HCT116 (cell line): ENCODE results near the gene UMAD1. TPM values are rescaled to one million over a fixed set of nuclear protein-coding genes. Genes with fewer than 3 reads are reported as not detected.

Experiments used
- ATAC-seq: fragments of 200-7000 bp; cut with Tn5 transposase; 2 replicates; pipeline ENCODE4 v1.9.1; 2020; ENCODE audit warnings: mild to moderate bottlenecking, moderate library complexity
- BruUV-seq: library from RNA; stranded (reverse); fragments of 400-500 nt; replicated peaks from 2 replicates; lab custom pipeline; 2021; lab: Mats Ljungman, UMichigan
- CTCF ChIA-PET: fragments of 300-600 bp; sonication (Branson Sonifier 250); formaldehyde crosslinking; loops from one replicate; lab custom pipeline; 2021; ENCODE audit warnings: antibody characterized with exemption; lab: Charles Lee
- POLR2A ChIA-PET: fragments of 300-600, 350-600 bp; sonication (Branson Sonifier 250); formaldehyde crosslinking; loops from one replicate; lab custom pipeline; 2021; ENCODE audit warnings: antibody characterized with exemption; lab: Charles Lee
- RAD21 ChIA-PET, 2 experiments: fragments of 300-600 bp; sonication (Branson Sonifier 250); formaldehyde crosslinking; loops; one replicate each; lab custom pipeline; 2023; ENCODE audit warnings: low total read pairs in 2 of 2; ENCODE audit not compliant: uncharacterized antibody in 2 of 2, unreplicated experiment in 2 of 2, low non-redundant PET in 1 of 2; lab: Charles Lee
- DNase-seq: peaks from one replicate; pipeline ENCODE4 v3.0.0-alpha.2; 2010; ENCODE audit warnings: low read depth, low spot score
- H2AFZ ChIP-seq: fragments of 200-600 bp; shearing (Covaris generic), sonication (generic); 2 replicates; pipeline ENCODE4 v1.6.1; 2017; ENCODE audit warnings: low read depth, mixed run types, mixed read lengths, antibody characterized with exemption, low read length; ENCODE audit not compliant: poor library complexity, severe bottlenecking
- H3K27ac ChIP-seq: 2 replicates; pipeline ENCODE4 v1.5.1; 2012; ENCODE audit warnings: low read depth, low read length
- H3K27me3 ChIP-seq: fragments of 200-600 bp; sonication (generic); 2 replicates; pipeline ENCODE4 v1.6.1; 2016; ENCODE audit warnings: mixed run types, low read length, mixed read lengths; ENCODE audit not compliant: insufficient read depth
- H3K36me3 ChIP-seq, 2 experiments: fragments of 200-500 bp in 1 of 2; fragments of 200-600 bp in 1 of 2; sonication (Bioruptor generic) in 1 of 2; sonication (generic) in 1 of 2; 2 replicates each; pipeline versions ENCODE4 v1.5.1 to v1.6.1; 2014 to 2016; ENCODE audit warnings: low read length in 2 of 2, inconsistent platforms in 1 of 2, mixed read lengths in 1 of 2, mixed run types in 1 of 2; ENCODE audit not compliant: insufficient read depth in 2 of 2, control insufficient read depth in 1 of 2
- H3K4me1 ChIP-seq, 2 experiments: fragments of 200-600 bp in 1 of 2; sonication (generic) in 1 of 2; 2 replicates each; pipeline versions ENCODE4 v1.5.1 to v1.6.1; 2012 to 2017; ENCODE audit warnings: low read length in 2 of 2, inconsistent platforms in 1 of 2, mild to moderate bottlenecking in 1 of 2, mixed read lengths in 1 of 2, mixed run types in 1 of 2, moderate library complexity in 1 of 2; ENCODE audit not compliant: insufficient read depth in 2 of 2, control insufficient read depth in 1 of 2
- H3K4me2 ChIP-seq: fragments of 200-600 bp; sonication (generic); 2 replicates; pipeline ENCODE4 v1.6.1; 2017; ENCODE audit warnings: mixed run types, low read length, mixed read lengths
- H3K4me3 ChIP-seq, 2 experiments: fragments of 200-600 bp in 1 of 2; sonication (generic) in 1 of 2; replicated peaks in 1 of 2; 2 replicates each; pipeline ENCODE4 v1.5.1; 2011 to 2016; ENCODE audit warnings: low read length in 2 of 2, control low read depth in 1 of 2, low read depth in 1 of 2, mild to moderate bottlenecking in 1 of 2, mixed read lengths in 1 of 2, mixed run types in 1 of 2
- H3K79me2 ChIP-seq: fragments of 200-600 bp; sonication (generic); 2 replicates; pipeline ENCODE4 v1.6.1; 2017; ENCODE audit warnings: mild to moderate bottlenecking, mixed run types, low read length, moderate library complexity, mixed read lengths; ENCODE audit not compliant: insufficient read depth
- H3K9ac ChIP-seq: fragments of 200-600 bp; sonication (generic); 2 replicates; pipeline ENCODE4 v1.6.1; 2016; ENCODE audit warnings: low read length, mixed read lengths
- H3K9me2 ChIP-seq: fragments of 200-600 bp; sonication (generic), shearing (Covaris generic); 2 replicates; pipeline ENCODE4 v1.6.1; 2017; ENCODE audit warnings: mixed run types, mild to moderate bottlenecking, moderate library complexity; ENCODE audit not compliant: insufficient read depth
- H3K9me3 ChIP-seq, 2 experiments: fragments of 200-500 bp in 1 of 2; fragments of 200-600 bp in 1 of 2; sonication (Bioruptor generic) in 1 of 2; sonication (generic) in 1 of 2; 2 replicates each; pipeline ENCODE4 v1.6.1; 2014 to 2017; ENCODE audit warnings: low read length in 2 of 2, mixed read lengths in 2 of 2, inconsistent platforms in 1 of 2, low read depth in 1 of 2, mild to moderate bottlenecking in 1 of 2, mixed run types in 1 of 2, moderate library complexity in 1 of 2; ENCODE audit not compliant: control insufficient read depth in 1 of 2, insufficient read depth in 1 of 2
- H4K20me1 ChIP-seq: fragments of 200-600 bp; sonication (generic), shearing (Covaris generic); 2 replicates; pipeline ENCODE4 v1.6.1; 2017; ENCODE audit warnings: mixed run types, mild to moderate bottlenecking, moderate library complexity; ENCODE audit not compliant: insufficient read depth
- ATF3 ChIP-seq: IDR thresholded peaks from 2 replicates; pipeline ENCODE4 v1.6.1; 2012
- CBX3 ChIP-seq: IDR thresholded peaks from 2 replicates; pipeline ENCODE4 v1.6.1; 2012; ENCODE audit warnings: low read depth
- CEBPB ChIP-seq: IDR thresholded peaks from 2 replicates; pipeline ENCODE4 v1.6.1; 2012; ENCODE audit warnings: low read depth
- CTCF ChIP-seq, 3 experiments: fragments of 200-600 bp in 1 of 3; sonication (generic) in 1 of 3; IDR thresholded peaks in 2 of 3; conservative IDR thresholded peaks in 1 of 3; 2 replicates each; pipeline ENCODE4 v1.5.1; 2012 to 2017; ENCODE audit warnings: low read depth in 2 of 3, low read length in 2 of 3, antibody characterized with exemption in 1 of 3, borderline replicate concordance in 1 of 3, control low read depth in 1 of 3, mild to moderate bottlenecking in 1 of 3, mixed read lengths in 1 of 3, mixed run types in 1 of 3, moderate library complexity in 1 of 3; ENCODE audit not compliant: insufficient read depth in 1 of 3
- EGR1 ChIP-seq: IDR thresholded peaks from 2 replicates; pipeline ENCODE4 v1.6.1; 2012; ENCODE audit warnings: low read depth
- ELF1 ChIP-seq: IDR thresholded peaks from 2 replicates; pipeline ENCODE4 v1.6.1; 2012; ENCODE audit warnings: low read depth, borderline replicate concordance
- EZH2 ChIP-seq: fragments of 200-600 bp; sonication (generic); IDR thresholded peaks from 2 replicates; pipeline ENCODE4 v1.6.1; 2017; ENCODE audit warnings: antibody characterized with exemption, mixed run types
- EZH2phosphoT487 ChIP-seq: fragments of 200-600 bp; IDR thresholded peaks from 2 replicates; pipeline ENCODE4 v1.6.1; 2018; ENCODE audit warnings: antibody characterized with exemption, borderline replicate concordance
- FOSL1 ChIP-seq: IDR thresholded peaks from 2 replicates; pipeline ENCODE4 v1.6.1; 2012; ENCODE audit warnings: low read depth
- JUND ChIP-seq: IDR thresholded peaks from 2 replicates; pipeline ENCODE4 v1.6.1; 2012
- MAX ChIP-seq: IDR thresholded peaks from 2 replicates; pipeline ENCODE4 v1.6.1; 2012
- POLR2A ChIP-seq: IDR thresholded peaks from 2 replicates; pipeline ENCODE4 v1.7.0; 2011; ENCODE audit warnings: borderline replicate concordance; ENCODE audit not compliant: insufficient read depth, insufficient read length; ENCODE audit errors: extremely low read depth
- POLR2AphosphoS5 ChIP-seq: IDR thresholded peaks from 2 replicates; pipeline ENCODE4 v1.6.1; 2011; ENCODE audit warnings: mild to moderate bottlenecking, low read depth, low read length, moderate library complexity
- RAD21 ChIP-seq: IDR thresholded peaks from 2 replicates; pipeline ENCODE4 v1.6.1; 2012; ENCODE audit warnings: low read depth, mild to moderate bottlenecking
- REST ChIP-seq: IDR thresholded peaks from 2 replicates; pipeline ENCODE4 v1.6.1; 2012; ENCODE audit warnings: low read depth
- SIN3A ChIP-seq: IDR thresholded peaks from 2 replicates; pipeline ENCODE4 v1.6.1; 2012; ENCODE audit warnings: low read depth
- SP1 ChIP-seq: IDR thresholded peaks from 2 replicates; pipeline ENCODE4 v1.6.1; 2012; ENCODE audit warnings: low read depth
- SRF ChIP-seq: IDR thresholded peaks from 2 replicates; pipeline ENCODE4 v1.6.1; 2012; ENCODE audit warnings: low read depth
- YY1 ChIP-seq: IDR thresholded peaks from 2 replicates; pipeline ENCODE4 v1.6.1; 2011; ENCODE audit warnings: low read length, low read depth, moderate library complexity, mild to moderate bottlenecking; ENCODE audit not compliant: insufficient replicate concordance; ENCODE audit errors: extremely low read depth
- ZBTB33 ChIP-seq: IDR thresholded peaks from 2 replicates; pipeline ENCODE4 v1.6.1; 2011; ENCODE audit warnings: mild to moderate bottlenecking, low read length, moderate library complexity; ENCODE audit not compliant: insufficient replicate concordance; ENCODE audit errors: extremely low read depth
- ZFX ChIP-seq: fragments of 450-650 bp; IDR thresholded peaks from 2 replicates; pipeline ENCODE4 v1.6.1; 2017
- ZNF274 ChIP-seq: fragments of 200-500 bp; sonication (Bioruptor generic); IDR thresholded peaks from 2 replicates; pipeline ENCODE4 v1.6.1; 2014; ENCODE audit warnings: mild to moderate bottlenecking, low read depth, low read length, inconsistent platforms
- intact Hi-C: fragments of 100-400 bp; cut with micrococcal nuclease; formaldehyde crosslinking; loops from 2 replicates; pipeline ENCODE4 v1.10.0; 2022
- total RNA-seq: library from RNA; stranded (reverse); gene quantifications from one replicate; pipeline ENCODE4 v1.2.1, GENCODE V29; 2021; ENCODE audit not compliant: unreplicated experiment

The UMAD1 gene
- total RNA-seq, 1 experiment from 2014 or later: 12.7 TPM

- H3K79me2 ChIP-seq: no peaks in the 10 kb centered on the region
- H3K9me3 ChIP-seq: no peaks in the 10 kb centered on the region
- H3K27ac ChIP-seq: no peak overlapping the region
- no peaks in the 10 kb centered on the region for H3K27me3 ChIP-seq
- ChIA-PET POLR2A (no interaction called here), CTCF (interaction anchor here (1.0 kb wide), 1 partner anchor 41 kb away, joined by 3 read pairs; no protein-coding TSS in a partner anchor), RAD21 (interaction anchor here in 1 of 2 experiments (1.1 kb wide), 1 partner anchor 38 kb away, joined by 3 read pairs; no protein-coding TSS in a partner anchor)
- no peaks in the 10 kb centered on the region for H3K4me1 ChIP-seq
- H3K36me3 ChIP-seq: no peaks in the 10 kb centered on the region
- H3K9me2 ChIP-seq: no peaks in the 10 kb centered on the region
- no peak overlapping the region for H2AFZ ChIP-seq
- BruUV-seq: no TSS peak
- H3K4me2 ChIP-seq: no peak overlapping the region
- H3K9ac ChIP-seq: no peak overlapping the region
- intact Hi-C loops: no loop called here
- ATAC-seq (no peak), DNase-seq (peak; percentile 26)
- H3K4me3 ChIP-seq: no peak overlapping the region
- H4K20me1 ChIP-seq: no peaks in the 10 kb centered on the region
- TF ChIP-seq EZH2phosphoT487: no peak
- TF ChIP-seq POLR2AphosphoS5: no peak
- peak; percentile 68 for TF ChIP-seq CBX3
- no peak for TF ChIP-seq ZFX
- TF ChIP-seq SIN3A: no peak
- no peak for TF ChIP-seq CTCF (IDR thresholded peaks at IDR 0.05 in 2 of 3, conservative IDR thresholded peaks at IDR 0.05 in 1 of 3; ENCODE audit: borderline replicate concordance in 1 of 3, insufficient read depth in 1 of 3, low read depth in 2 of 3, low read length in 2 of 3)
- TF ChIP-seq EZH2: no peak
- no peak for TF ChIP-seq SP1
- peak; percentile 87 for TF ChIP-seq ATF3
- no peak for TF ChIP-seq REST
- no peak for TF ChIP-seq ZBTB33
- no peak for TF ChIP-seq ELF1
- TF ChIP-seq JUND: no peak
- TF ChIP-seq EGR1: no peak
- no peak for TF ChIP-seq RAD21
- peak; percentile 1; the same call in 1 of the 2 replicates for TF ChIP-seq FOSL1
- TF ChIP-seq CEBPB: peak; percentile 85
- TF ChIP-seq SRF: no peak
- TF ChIP-seq YY1: no peak
- no peak for TF ChIP-seq ZNF274
- no peak for TF ChIP-seq POLR2A
- peak; percentile 94 for TF ChIP-seq MAX
Measured at GRCh38 chr7:7719236-7719635, 78.7 kb downstream of the UMAD1 start.
